COLO668 (cell line): Measurements from ENCODE around the gene THY1.
"Not testable (repeated sequence)": the region's sequence is repeated elsewhere in the genome, so short reads cannot be mapped to it uniquely, and the experiment has no call there.

Experiments
- DNase-seq: peaks from one replicate; lab custom pipeline; 2025; ENCODE audit not compliant: unreplicated experiment; lab: John Stamatoyannopoulos, UW

THY1 gene

DNA sequence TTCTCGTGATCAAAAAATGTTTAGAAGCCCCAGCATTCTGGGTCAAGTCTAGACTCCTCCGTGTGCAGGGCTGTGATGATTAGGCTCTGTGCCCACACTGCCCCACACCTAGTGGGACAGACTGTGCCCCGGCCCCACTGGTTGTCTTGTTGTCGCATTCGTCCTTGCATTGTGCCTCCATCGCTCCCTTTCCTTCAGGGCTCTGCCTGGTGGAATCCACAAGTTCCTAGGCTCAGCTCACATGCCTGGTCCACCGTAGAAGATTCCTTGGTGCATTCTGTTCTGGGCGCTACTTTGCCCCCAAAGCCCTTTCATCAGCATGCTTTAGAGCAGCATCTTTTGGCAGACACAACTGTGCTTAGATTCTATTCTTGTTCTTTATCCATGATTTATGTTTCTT is 23.5 kb upstream of the THY1 start:
- no peak for DNase-seq

DNA sequence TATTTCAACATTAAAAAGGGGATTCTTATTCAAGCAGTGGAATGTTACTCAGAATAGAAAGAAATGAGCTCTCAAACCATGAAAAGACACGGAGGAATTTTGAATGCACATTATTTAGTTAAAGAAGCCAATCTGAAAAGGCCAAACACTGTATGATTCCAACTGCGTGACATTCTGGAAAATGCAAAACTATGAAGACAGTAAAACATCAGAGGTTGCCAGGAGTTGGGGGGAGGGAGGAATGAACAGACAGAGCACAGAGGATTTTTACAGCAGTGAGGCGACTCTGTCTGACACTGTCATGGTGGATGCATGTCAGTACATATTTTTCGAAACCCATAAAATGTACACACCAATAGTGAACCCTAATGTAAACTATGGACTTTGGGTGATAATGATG is 22.9 kb upstream of the THY1 start:
- DNase-seq, result no peak

DNA sequence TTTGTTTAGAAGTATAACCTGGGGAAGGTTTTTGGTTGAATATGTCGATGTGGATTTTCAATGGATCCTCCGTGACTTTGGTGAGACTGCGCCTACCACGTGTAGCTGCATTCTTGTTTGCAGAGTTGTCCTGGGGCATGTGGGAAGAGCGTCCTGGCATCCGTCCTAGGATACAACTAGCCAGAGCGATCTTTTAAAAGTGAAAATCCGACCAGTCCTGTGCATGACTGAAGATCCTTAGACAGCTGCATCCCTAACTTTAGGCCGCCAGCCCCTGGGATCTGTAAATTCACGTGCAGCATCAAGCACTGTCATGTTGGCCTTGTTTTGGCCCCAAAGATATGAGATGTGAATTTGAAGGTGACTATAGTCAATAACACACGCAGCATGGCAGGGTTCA is 22.4 kb upstream of the THY1 start:
- no peak for DNase-seq

DNA sequence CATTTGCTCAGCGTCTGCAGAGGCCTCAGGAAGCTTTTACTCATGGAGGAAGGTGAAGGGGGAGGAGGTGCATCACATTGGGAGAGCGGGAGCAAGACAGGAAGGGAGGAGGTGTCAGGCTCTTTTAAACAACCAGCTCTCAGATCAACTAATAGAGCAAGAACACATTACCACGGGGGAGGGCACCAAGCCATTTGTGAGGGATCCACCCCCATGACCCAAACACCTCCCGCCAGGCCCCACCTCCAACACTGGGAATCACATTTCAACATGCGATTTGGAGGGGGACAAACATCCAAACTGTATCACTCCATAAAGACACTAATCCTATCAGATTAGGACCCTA is 18.9 kb upstream of the THY1 start:
- no peak for DNase-seq

DNA sequence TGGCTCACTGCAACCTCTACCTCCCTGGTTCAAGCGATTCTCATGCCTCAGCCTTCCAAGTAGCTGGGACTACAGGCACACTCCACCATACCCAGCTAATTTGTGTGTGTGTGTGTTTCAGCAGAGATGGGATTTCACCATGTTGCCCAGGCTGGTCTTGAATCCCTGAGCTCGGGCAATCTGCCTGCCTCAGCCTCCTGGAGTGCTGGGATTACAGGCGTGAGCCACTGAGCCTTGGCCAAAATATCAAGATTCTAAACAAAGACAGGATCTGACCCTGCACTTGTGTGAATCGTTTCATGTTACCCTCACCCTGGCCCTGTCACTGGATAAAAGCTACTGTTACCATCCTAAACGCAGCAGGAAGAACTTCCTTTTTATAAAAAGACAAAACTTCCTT is 15.6 kb upstream of the THY1 start:
- no peak for DNase-seq

DNA sequence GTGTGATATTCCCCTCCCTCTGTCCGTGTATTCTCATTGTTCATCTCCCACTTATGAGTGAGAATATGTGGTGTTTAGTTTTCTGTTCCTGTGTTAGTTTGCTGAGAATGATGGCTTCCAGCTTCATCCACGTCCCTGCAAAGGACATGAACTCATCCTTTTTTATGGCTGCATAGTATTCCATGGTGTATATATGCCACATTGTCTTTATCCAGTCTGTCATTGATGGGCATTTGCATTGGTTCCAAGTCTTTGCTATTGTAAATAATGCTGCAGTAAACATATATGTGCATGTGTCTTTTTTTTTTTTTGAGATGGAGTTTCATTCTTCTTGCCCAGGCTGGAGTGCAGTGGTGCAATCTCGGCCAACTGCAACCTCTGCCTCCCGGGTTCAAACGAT is 14.5 kb upstream of the THY1 start:
- DNase-seq, result not testable (repeated sequence)

DNA sequence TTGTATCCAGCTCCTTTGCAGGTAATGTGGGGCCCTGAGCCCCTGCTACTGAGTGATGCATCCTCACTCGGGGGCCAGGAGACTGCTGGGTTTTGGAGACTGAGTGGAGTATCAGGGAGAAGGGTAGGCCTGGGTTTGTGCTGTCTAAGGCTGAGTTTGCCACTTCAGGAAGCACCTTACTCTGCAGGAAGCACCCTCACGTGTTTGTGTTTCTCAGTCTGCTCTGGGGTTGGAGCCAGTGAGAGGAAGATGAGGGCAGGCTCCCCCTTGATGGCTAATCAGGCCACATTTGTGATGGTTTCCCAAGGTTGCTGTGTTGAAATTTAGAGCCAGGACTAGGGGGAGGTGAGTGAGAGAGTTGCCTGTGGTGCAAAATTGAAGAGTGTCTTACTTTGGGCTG is 13.7 kb upstream of the THY1 start:
- DNase-seq, result no peak

DNA sequence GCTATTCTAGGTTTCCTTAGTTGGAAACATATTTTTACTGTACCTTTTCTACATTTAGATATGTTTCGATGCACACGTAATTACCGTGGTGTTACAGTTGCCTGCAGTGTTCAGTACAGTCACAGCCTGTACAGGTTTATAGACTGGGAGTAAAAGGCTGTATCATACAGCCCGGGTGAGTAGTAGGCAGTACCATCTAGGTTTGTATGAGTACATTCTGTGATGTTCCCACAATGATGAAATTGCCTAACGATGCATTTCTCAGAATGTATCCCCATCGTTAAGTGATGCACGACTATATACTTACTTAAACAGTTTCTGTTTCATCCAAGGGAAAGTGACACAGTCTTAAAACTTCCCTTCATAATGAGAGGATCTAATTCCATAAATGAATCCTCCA is 13.1 kb upstream of the THY1 start:
- no peak for DNase-seq

DNA sequence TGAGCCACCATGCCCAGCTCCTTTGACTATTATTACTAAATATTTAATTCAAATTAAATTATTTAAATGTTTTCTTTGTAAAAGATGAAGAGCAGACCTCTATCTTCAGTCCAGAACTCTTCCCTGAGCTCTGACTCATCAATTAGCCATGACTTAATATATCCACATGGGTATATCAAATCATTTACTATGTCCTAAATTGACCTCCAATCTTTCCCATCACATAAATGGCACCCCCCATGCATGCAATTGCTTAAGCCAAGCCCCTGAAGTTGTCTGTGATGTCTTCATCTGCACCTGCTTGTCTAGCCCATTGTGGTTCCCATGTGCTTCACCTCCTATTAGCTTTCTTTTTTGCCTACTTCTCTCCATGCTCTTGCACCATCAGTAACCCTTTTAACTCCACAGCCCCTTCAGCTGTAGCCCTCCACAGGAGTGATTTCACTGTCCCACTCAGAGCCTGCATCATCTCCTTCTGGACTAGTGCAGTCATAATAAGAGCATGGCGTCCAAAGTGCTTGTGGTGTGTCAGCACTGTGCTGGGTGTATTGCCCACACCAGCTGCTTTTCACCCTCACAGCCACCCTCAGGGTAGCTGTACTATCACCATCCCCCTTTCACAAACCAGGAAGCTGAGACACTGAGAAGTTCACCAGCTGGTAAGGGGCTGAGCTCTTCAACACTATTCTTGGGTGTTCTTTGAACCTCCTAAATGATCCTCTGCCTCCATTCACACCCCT is 11.8 kb upstream of the THY1 start:
- DNase-seq, result no peak

DNA sequence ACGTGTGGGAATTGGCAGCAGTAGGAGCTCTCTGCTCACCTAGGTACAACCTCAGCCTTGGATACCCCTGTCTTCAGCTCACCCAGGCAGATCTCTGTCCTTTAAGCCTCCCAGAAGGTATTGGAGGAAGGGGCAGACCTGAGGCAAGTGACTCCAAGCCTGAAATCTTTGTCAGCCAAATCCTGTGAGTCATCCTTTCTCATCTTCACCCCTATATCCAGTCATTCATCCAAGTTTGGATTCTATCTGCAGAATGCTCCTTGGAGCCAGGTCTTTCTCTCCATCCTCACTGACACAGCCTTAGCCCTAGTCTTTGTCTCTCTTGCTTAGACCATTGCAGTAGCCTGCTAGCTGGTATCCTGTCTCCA is 10.4 kb upstream of the THY1 start:
- DNase-seq, result no peak

DNA sequence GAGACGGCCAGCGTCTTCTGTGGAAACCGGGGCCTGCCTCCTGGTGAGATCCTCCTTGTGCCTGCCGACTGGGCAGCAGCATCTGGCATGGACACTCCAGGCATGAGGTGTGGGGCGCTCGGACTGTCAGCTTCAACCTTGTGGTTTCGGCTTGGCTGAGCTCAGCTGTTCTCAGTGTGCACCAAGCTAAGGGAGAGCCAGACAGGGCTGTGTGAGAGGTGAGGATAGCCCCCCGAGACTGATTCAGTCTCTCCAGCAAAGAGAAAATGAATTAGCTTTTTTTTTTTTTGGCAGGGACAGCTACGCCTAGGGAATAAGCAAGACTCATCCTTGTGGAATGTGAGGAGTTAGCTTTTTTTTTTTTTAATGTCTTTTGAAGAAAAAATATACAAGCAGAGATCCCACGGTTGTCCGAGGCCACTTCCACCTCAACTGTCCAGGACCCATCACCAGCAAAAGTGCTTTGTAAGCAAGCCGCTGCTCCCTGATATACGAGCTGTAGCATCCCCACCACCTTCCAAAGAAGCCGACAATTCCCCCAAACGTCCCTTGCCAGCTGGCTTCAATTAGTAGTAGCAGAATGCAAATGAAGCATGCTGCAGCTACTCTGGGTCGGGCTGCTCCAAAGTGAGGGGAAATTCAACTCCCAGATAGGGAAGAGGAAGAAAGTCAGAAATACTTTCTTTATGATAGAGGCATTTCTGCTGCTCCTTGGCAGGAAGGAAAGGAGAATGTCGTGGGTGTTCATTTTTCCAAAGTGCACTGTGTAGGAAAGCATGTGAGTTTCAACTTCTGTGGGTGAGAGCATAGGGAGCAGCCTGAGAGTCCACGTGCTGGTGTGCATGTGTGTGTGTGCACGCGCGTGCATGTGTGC is 9.7 kb upstream of the THY1 start:
- no peak for DNase-seq

DNA sequence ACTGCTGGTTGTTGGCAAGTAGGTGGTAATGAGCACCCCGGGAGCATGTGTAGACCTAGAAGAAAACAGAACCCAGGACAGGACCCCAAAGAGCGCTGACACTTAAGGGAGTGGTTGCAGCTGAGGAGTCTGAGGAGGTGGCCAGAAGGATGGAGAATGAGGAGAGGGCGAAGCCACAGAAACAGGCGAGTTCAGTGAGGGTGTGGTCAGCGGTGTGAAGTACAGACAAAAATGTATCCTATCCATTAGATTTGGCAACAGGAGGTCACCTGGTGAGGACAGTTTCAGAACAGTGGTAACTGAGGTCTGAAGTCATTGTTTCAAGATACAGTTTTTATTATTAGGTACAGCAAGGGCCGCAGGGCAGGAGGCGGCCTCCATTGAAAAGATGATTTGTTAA is 8.6 kb upstream of the THY1 start:
- DNase-seq, result no peak

DNA sequence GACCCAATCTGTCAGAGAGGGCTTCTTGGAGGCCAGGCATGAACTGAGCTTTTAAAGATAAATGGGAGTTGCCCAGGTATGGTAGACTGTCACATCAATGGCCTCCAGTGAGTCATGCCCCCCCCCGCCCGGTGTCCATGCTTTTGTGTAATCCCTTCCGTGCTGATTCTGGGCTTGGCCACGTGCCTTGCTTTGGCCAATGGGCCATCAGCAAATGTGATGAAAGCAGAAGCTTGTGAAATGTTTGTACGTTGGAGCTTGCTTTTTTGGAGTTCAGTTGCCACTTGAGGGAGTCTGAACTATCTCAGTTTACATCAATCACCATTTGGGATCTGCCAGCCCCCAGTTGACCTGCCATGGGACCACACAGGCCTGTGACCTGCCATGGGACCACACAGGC is 4.3 kb upstream of the THY1 start:
- DNase-seq, result no peak

DNA sequence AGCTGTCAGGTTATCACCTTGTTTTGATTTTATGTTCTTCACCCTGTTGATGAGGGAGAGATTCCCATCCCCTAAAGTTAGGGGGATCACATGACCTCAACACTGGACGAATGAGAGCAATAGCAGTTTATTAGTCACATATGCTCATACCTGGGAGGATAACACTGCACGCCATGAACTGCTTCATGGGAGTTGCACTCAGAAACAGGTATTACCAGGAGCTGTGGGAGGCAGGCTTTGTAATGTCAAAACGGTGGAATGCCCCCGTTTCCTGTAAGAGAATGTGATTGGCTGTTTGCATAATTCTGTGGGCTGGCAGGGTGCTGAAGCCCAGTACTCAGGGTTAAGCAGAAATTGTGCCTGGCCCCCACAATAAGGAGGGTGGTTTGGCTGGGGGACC is 3.2 kb upstream of the THY1 start:
- no peak for DNase-seq

DNA sequence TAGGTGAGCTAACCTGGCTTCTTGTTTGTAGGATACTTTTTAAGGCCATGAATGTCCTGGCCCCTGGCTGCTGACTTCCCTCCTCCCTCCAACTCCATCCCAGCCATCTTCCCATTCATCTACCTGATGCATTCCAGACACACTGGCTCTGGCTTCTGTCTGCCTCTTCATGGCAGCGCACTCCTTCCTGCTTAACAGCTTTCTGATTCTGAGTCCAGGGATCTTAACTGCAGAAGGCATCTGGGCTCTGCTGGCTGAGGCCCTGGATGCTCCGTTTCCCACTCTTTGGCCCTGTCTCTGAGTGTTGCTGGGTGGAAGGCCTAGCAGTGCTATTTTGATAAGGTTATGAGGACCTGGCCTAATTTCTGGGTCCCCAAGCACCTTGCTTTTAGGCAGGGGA is 1.8 kb upstream of the THY1 start:
- DNase-seq, result no peak

DNA sequence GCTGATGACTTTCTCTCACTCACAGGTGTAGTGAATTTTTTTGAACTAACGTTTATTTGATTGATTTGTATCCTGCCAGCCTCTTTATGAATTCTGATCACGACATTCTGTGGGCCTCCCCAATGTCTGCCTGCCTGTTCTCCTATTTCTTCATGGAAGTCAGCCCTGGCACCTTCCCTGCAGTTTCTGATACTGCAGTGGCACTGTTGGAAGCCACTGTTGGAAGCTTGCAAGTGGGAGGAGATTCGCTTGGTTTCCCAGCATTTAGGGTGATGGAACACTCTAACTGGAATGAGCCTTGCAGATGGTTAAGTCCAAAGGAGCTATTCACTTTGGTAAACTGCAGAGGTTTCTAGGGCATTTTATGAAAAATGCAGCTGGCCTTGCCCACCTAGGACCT is 1.3 kb upstream of the THY1 start:
- no peak for DNase-seq

DNA sequence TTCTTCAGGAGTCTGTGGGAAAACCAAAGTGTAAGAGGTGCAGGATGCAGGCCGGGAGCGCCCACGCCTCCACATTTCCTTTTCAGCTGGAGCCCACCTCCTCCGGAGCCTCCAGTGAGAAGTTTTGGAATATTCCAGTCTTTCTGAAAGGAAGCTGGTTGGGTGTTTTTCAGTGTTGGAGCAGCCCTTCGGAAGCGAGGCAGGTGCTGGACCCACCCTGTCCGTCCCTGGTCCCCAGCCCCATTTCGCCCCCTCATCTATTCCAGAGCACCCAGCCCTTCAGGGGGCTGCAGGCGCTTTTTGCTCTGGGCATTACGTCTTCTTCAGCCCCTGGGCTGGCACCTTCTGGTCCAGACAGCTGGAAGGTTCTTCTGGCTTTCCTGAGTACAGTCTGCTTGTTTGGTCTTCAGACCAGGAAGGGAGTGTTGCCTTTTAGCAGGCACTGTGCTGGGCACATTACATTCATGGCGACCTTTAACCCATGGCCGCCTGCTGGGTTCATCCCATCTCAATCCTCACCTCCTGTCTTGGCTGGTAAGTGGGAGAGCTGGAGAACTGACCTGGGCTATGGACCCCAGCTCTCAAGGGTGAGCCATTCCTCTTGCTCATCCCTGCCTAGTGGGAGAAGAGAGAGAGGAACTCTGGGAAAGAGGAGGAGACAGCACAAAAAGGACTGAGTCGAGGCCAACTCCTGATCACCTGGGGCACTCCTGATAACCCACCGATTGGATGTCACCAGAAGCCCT is 710 bp upstream of the THY1 start:
- no peak for DNase-seq

DNA sequence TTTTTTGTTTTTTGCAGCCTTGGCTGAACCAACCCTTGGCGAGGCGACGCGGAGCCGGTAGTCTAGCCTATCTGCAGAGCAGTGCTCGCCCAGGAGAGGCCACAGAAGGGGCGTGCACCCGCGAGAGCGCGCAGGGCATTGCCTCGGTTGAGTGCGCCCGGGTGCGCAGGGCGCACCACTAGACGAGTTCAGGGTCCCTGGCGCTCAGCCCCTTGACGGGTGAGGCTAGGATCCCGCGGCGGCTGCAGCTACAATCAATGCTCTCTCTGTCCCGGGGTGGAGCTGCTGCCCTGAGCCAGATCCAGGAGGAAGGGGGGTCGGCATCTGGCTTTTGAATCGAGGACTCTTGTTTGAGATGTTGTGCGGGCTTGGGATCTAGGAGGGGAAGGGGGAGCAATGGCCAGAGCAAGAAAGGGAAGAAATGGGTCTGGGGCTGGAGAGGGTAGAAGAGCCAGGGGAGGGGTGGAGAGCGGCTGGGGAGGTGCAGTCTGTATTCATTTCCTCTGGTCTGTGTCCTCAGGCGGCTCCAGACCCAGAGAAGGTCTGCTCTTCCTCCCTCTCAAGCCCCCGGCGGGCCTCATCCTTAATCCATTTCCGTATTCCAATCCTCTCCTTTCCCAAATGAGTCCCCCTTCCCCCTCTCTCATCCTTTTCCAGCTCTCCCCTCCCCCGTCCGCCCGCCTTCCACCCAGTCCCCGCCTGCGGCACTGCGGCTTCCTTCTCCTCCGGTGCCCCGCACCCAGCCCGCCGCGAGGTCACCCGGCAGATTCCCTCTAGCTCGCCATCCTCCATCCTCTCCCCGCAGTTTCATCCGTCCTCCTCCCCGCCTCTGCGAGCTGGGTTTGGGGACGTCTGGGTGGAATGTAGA is 797 bp downstream of the THY1 start:
- no peak for DNase-seq

DNA sequence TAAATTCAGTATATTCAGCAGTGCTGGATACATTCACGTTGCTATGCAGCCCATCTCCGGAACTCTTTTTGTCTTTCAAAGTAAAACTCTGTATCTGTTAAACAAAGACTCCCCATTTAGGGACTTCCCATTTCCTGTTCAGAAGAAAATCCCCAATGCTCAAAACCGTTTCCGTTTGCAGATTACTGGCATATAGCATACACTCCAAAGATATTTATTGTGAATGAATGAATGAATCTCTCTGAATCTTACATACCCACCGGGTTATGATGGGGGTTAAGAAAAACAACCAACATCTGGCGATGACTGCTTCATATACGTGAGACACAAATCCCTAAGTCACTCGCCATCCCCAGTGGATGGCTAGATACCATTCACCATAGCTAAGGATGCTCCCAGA is 1.6 kb downstream of the THY1 start:
- DNase-seq, result no peak

DNA sequence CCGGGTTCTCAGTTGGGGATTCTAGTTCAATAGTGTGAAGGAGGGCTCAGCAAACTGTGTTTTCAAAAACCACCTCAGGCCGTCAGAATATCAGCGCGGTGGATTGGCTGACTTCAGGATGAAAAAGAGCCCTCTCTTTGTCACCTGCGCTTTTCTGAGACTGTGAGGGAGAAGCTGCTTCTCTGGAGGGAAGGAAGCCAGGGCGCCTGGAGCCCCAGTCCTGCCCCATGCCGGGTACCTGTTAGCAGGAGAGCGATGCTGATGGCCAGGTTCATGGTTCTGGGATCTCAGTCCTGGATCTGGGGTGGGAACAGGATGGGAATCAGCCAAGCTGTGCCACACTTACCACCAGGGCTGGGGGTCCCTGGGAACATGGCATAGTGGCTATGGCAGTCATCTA is 2.3 kb downstream of the THY1 start:
- DNase-seq, result no peak

DNA sequence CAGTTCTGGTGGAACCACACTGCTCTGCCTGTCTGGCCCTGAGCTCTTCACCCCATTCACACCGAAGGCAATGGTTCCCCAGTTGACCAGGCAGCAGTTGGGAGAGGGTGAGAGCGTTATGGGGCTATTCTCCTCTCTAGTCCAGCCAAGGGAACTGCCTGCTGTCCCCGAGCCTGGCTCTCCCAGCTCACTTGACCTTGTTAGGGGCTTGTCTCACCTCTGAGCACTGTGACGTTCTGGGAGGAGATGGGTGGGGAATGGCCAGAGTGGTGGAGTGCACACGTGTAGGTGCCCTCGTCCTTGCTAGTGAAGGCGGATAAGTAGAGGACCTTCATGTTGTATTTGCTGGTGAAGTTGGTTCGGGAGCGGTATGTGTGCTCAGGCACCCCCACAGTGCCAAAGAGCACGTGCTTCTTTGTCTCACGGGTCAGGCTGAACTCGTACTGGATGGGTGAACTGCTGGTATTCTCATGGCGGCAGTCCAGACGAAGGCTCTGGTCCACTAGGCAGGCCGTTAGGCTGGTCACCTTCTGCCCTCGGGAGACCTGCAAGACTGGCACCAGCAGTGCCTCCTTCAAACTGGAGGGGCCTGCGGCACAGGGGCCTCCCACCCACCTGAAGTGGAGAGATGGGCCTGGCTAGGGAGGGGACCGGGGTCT is 3.0 kb downstream of the THY1 start:
- no peak for DNase-seq
